CD14-positive monocyte (primary cell): ENCODE results near the gene GNAT1. TPM values are rescaled to one million over a fixed set of nuclear protein-coding genes. Genes with fewer than 3 reads are reported as not detected.

Experiments used
- DNase-seq, 3 donors: peaks; one replicate each; pipeline ENCODE4 v3.0.0-alpha.2; 2011 to 2022
- H2AFZ ChIP-seq: 2 replicates; pipeline ENCODE4 v1.6.0; 2012; ENCODE audit warnings: mild to moderate bottlenecking, low read depth, low read length, inconsistent platforms; ENCODE audit not compliant: insufficient read depth, poor library complexity, severe bottlenecking
- H3K27ac ChIP-seq, 2 donors: 1 replicate in 1 of 2; 2 replicates in 1 of 2; pipeline ENCODE4 v1.5.1; 2012 to 2013; ENCODE audit warnings: low read length in 2 of 2, control low read depth in 1 of 2, inconsistent platforms in 1 of 2, low read depth in 1 of 2, mild to moderate bottlenecking in 1 of 2
- H3K27me3 ChIP-seq, 2 donors: one replicate each; pipeline versions ENCODE4 v1.6.0 to v1.6.1; 2011 to 2013; ENCODE audit warnings: low read length in 2 of 2; ENCODE audit not compliant: control insufficient read depth in 2 of 2, insufficient read depth in 2 of 2
- H3K36me3 ChIP-seq, 2 donors: replicated peaks in 1 of 2; 1 replicate in 1 of 2; 2 replicates in 1 of 2; pipeline versions ENCODE4 v1.5.1 to v1.6.1; 2012 to 2013; ENCODE audit warnings: low read length in 2 of 2, control low read depth in 1 of 2, inconsistent platforms in 1 of 2, mild to moderate bottlenecking in 1 of 2; ENCODE audit not compliant: insufficient read depth in 2 of 2, control insufficient read depth in 1 of 2
- H3K4me1 ChIP-seq, 2 donors: 1 replicate in 1 of 2; 2 replicates in 1 of 2; pipeline versions ENCODE4 v1.5.1 to v1.6.1; 2012 to 2013; ENCODE audit warnings: low read length in 2 of 2, control low read depth in 1 of 2, inconsistent platforms in 1 of 2, mild to moderate bottlenecking in 1 of 2, moderate library complexity in 1 of 2; ENCODE audit not compliant: insufficient read depth in 2 of 2, control insufficient read depth in 1 of 2
- H3K4me2 ChIP-seq: replicated peaks from 2 replicates; pipeline ENCODE3; 2012; ENCODE audit warnings: low read length, moderate library complexity, mild to moderate bottlenecking; ENCODE audit not compliant: poor library complexity, severe bottlenecking; ENCODE audit errors: extremely low read depth
- H3K4me3 ChIP-seq, 3 experiments: fragments of 200-600 bp in 1 of 3; sonication (generic) in 1 of 3; replicated peaks in 1 of 3; 1 replicate in 2 of 3; 2 replicates in 1 of 3; pipeline ENCODE4 v1.5.1; 2011 to 2013; ENCODE audit warnings: low read length in 3 of 3, mild to moderate bottlenecking in 3 of 3, control low read depth in 2 of 3, low read depth in 2 of 3, inconsistent platforms in 1 of 3, moderate library complexity in 1 of 3
- H3K79me2 ChIP-seq: 2 replicates; pipeline ENCODE4 v1.6.0; 2012; ENCODE audit warnings: mild to moderate bottlenecking, control low read depth, inconsistent platforms, low read length, moderate library complexity; ENCODE audit not compliant: insufficient read depth
- H3K9ac ChIP-seq: 2 replicates; pipeline ENCODE4 v1.6.0; 2017; ENCODE audit warnings: low read length, mild to moderate bottlenecking; ENCODE audit not compliant: insufficient read depth, poor library complexity, severe bottlenecking
- H3K9me3 ChIP-seq, 2 donors: replicated peaks in 1 of 2; 1 replicate in 1 of 2; 2 replicates in 1 of 2; pipeline versions ENCODE4 v1.5.1 to v1.6.1; 2012 to 2013; ENCODE audit warnings: low read length in 2 of 2, control low read depth in 1 of 2; ENCODE audit not compliant: control insufficient read depth in 1 of 2, insufficient read depth in 1 of 2
- H4K20me1 ChIP-seq: 2 replicates; pipeline ENCODE4 v1.6.0; 2012; ENCODE audit warnings: mild to moderate bottlenecking, low read length, control low read depth, moderate library complexity; ENCODE audit not compliant: insufficient read depth
- H3K27ac Mint-ChIP-seq, 7 donors: one replicate each; pipeline ENCODE4 v1.8.0; 2020; ENCODE audit warnings: mild to moderate bottlenecking in 7 of 7, mixed read lengths in 7 of 7, moderate library complexity in 6 of 7, inconsistent platforms in 2 of 7
- H3K27me3 Mint-ChIP-seq, 3 donors: one replicate each; pipeline ENCODE4 v1.8.0; 2021 to 2022; ENCODE audit warnings: low read depth in 3 of 3, mild to moderate bottlenecking in 3 of 3, mixed read lengths in 3 of 3, moderate library complexity in 3 of 3, inconsistent platforms in 1 of 3
- H3K36me3 Mint-ChIP-seq, 2 donors: one replicate each; pipeline ENCODE4 v1.8.0; 2020; ENCODE audit warnings: mixed read lengths in 2 of 2, inconsistent platforms in 1 of 2, mild to moderate bottlenecking in 1 of 2
- H3K4me1 Mint-ChIP-seq: one replicate; pipeline ENCODE4 v1.8.0; 2020; ENCODE audit warnings: mild to moderate bottlenecking, mixed read lengths
- H3K4me3 Mint-ChIP-seq, 2 donors: one replicate each; pipeline ENCODE4 v1.8.0; 2020; ENCODE audit warnings: mild to moderate bottlenecking in 2 of 2, mixed read lengths in 2 of 2, moderate library complexity in 1 of 2
- H3K9me3 Mint-ChIP-seq, 7 donors: one replicate each; pipeline ENCODE4 v1.8.0; 2020 to 2022; ENCODE audit warnings: mixed read lengths in 7 of 7, mild to moderate bottlenecking in 6 of 7, moderate library complexity in 6 of 7, inconsistent platforms in 2 of 7
- WGBS: methylation state at CpG from one replicate; pipeline ENCODE4 v1.1.5; 2013; ENCODE audit warnings: missing lambda C conversion rate; ENCODE audit not compliant: insufficient coverage; 5-methylcytosine and 5-hydroxymethylcytosine counted together
- intact Hi-C, 2 donors: fragments of 100-400 bp; cut with micrococcal nuclease; formaldehyde crosslinking; loops; one replicate each; pipeline versions ENCODE4 v1.15.0 to v1.15.1; 2023
- polyA plus RNA-seq, 3 donors: library from polyadenylated mRNA; depleted of rRNA in 1 of 3; unstranded in 2 of 3; stranded (reverse) in 1 of 3; fragments of 300-500 nt in 2 of 3; fragments of >200 nt in 1 of 3; fragmentation: Illumina TruSeq in 2 of 3; gene quantifications; 1 replicate in 2 of 3; 2 replicates in 1 of 3; pipeline ENCODE4 v1.2.3, GENCODE V29; 2012 to 2021
- TF ChIP-seq, protein P1 (sequence below): fragments of 200-600 bp; IDR thresholded peaks from one replicate; pipeline ENCODE4 v1.8.0; 2022; ENCODE audit warnings: antibody characterized with exemption, mild to moderate bottlenecking

GNAT1 gene
- polyA plus RNA-seq, 3 donors, result not detected

GRCh38 chr3:50205413-50206276 lies 14.2 kb downstream of the GNAT1 start:
- peaks cover 0 to 2% of the 10 kb centered on the region in 2 donors for H3K36me3 Mint-ChIP-seq
- no peaks in the 10 kb centered on the region for H4K20me1 ChIP-seq
- under 1% methylated on average over 65 of the region's 67 CpGs for WGBS
- H3K27ac ChIP-seq, result no peak overlapping the region
- intact Hi-C loops, result no loop called here
- no peak overlapping the region for H2AFZ ChIP-seq
- TF ChIP-seq, protein P1, sequence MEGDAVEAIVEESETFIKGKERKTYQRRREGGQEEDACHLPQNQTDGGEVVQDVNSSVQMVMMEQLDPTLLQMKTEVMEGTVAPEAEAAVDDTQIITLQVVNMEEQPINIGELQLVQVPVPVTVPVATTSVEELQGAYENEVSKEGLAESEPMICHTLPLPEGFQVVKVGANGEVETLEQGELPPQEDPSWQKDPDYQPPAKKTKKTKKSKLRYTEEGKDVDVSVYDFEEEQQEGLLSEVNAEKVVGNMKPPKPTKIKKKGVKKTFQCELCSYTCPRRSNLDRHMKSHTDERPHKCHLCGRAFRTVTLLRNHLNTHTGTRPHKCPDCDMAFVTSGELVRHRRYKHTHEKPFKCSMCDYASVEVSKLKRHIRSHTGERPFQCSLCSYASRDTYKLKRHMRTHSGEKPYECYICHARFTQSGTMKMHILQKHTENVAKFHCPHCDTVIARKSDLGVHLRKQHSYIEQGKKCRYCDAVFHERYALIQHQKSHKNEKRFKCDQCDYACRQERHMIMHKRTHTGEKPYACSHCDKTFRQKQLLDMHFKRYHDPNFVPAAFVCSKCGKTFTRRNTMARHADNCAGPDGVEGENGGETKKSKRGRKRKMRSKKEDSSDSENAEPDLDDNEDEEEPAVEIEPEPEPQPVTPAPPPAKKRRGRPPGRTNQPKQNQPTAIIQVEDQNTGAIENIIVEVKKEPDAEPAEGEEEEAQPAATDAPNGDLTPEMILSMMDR, result no peak
- peaks cover 44 to 69% (median 67%) of the 10 kb centered on the region in 3 donors for H3K27me3 Mint-ChIP-seq
- H3K27ac Mint-ChIP-seq, result no peak overlapping the region
- peaks cover 0 to 25% of the 10 kb centered on the region in 2 donors for H3K9me3 ChIP-seq
- no peaks in the 10 kb centered on the region for H3K79me2 ChIP-seq
- peak overlapping the region in 1 of 2 donors; percentile 51 for H3K4me3 Mint-ChIP-seq
- H3K9me3 Mint-ChIP-seq, result peaks cover 0 to 6% (median 0%) of the 10 kb centered on the region in 7 donors
- H3K9ac ChIP-seq, result no peak overlapping the region
- H3K27me3 ChIP-seq, result peaks cover 23 to 51% of the 10 kb centered on the region in 2 donors
- H3K4me2 ChIP-seq, result peak overlapping the region; percentile 15
- H3K4me3 ChIP-seq, result no peak overlapping the region
- peaks cover 4 to 10% of the 10 kb centered on the region in 2 donors for H3K4me1 ChIP-seq
- H3K4me1 Mint-ChIP-seq, result no peaks in the 10 kb centered on the region
- no peaks in the 10 kb centered on the region for H3K36me3 ChIP-seq
- DNase-seq, result no peak

DNA sequence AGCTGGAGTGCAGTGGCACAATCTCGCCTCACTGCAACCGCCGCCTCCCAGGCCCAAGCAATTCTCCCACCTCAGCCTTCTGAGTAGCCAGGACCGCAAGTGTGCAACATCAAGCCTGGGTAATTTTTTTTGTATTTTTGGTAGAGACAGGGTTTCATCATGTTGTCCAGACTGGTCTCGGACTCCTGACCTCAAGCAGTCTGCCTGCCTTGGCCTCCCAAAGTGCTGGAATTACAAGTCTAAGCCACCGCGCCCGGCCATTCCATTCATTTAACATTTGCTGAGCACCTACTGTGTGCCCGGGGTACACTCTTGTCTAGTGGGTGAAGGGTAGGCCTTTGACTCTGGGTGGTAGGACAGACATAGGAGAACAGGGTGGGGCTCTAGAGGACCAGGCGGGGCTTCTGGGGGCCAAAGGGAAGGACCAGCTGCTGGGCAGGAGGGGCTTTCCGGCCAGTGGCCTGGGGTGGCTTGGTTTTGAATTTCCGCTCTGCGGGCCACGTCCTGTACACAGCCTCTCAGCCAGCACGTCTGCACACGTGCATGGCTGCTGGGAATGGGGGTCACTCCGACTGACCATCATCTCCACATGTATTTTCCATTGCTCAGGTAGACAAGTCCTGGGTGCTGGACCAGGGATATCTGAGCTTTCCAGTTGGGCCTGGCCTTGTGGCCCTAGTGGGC lies 16.1 kb downstream of the GNAT1 start:
- TF ChIP-seq, protein P1, result no peak
- Histone ChIP-seq H3K27me3 (peaks cover 23 to 50% of the 10 kb centered on the region in 2 donors), H3K4me1 (peaks cover 4 to 10% of the 10 kb centered on the region in 2 donors), H3K4me2 (no peak overlapping the region), H3K36me3 (no peaks in the 10 kb centered on the region), H3K9me3 (peaks cover 0 to 25% of the 10 kb centered on the region in 2 donors), H2AFZ (no peak overlapping the region), H4K20me1 (no peaks in the 10 kb centered on the region), H3K79me2 (no peaks in the 10 kb centered on the region), H3K27ac (no peak overlapping the region), H3K4me3 (no peak overlapping the region), H3K9ac (no peak overlapping the region)
- intact Hi-C loops, result no loop called here
- H3K4me1 Mint-ChIP-seq, result no peaks in the 10 kb centered on the region
- no peak overlapping the region for H3K27ac Mint-ChIP-seq
- H3K4me3 Mint-ChIP-seq, result peak overlapping the region in 1 of 2 donors; percentile 39
- peaks cover 46 to 61% (median 58%) of the 10 kb centered on the region in 3 donors for H3K27me3 Mint-ChIP-seq
- 93% methylated on average over 14 of the region's 17 CpGs for WGBS
- no peak for DNase-seq
- H3K36me3 Mint-ChIP-seq, result peaks cover 0 to 2% of the 10 kb centered on the region in 2 donors
- H3K9me3 Mint-ChIP-seq, result peaks cover 0 to 6% (median 0%) of the 10 kb centered on the region in 7 donors
